HCT116 (cell line): Measurements from ENCODE around the gene CACNA1C. TPM values are rescaled to one million over a fixed set of nuclear protein-coding genes. Genes with fewer than 3 reads are reported as not detected.

Experiments
- ATAC-seq: fragments of 200-7000 bp; cut with Tn5 transposase; 2 replicates; pipeline ENCODE4 v1.9.1; 2020; ENCODE audit warnings: mild to moderate bottlenecking, moderate library complexity
- BruUV-seq: library from RNA; stranded (reverse); fragments of 400-500 nt; replicated peaks from 2 replicates; lab custom pipeline; 2021; lab: Mats Ljungman, UMichigan
- CTCF ChIA-PET: fragments of 300-600 bp; sonication (Branson Sonifier 250); formaldehyde crosslinking; loops from one replicate; lab custom pipeline; 2021; ENCODE audit warnings: antibody characterized with exemption; lab: Charles Lee
- POLR2A ChIA-PET: fragments of 300-600, 350-600 bp; sonication (Branson Sonifier 250); formaldehyde crosslinking; loops from one replicate; lab custom pipeline; 2021; ENCODE audit warnings: antibody characterized with exemption; lab: Charles Lee
- RAD21 ChIA-PET, 2 experiments: fragments of 300-600 bp; sonication (Branson Sonifier 250); formaldehyde crosslinking; loops; one replicate each; lab custom pipeline; 2023; ENCODE audit warnings: low total read pairs in 2 of 2; ENCODE audit not compliant: uncharacterized antibody in 2 of 2, unreplicated experiment in 2 of 2, low non-redundant PET in 1 of 2; lab: Charles Lee
- DNase-seq: peaks from one replicate; pipeline ENCODE4 v3.0.0-alpha.2; 2010; ENCODE audit warnings: low read depth, low spot score
- H2AFZ ChIP-seq: fragments of 200-600 bp; shearing (Covaris generic), sonication (generic); 2 replicates; pipeline ENCODE4 v1.6.1; 2017; ENCODE audit warnings: low read depth, mixed run types, mixed read lengths, antibody characterized with exemption, low read length; ENCODE audit not compliant: poor library complexity, severe bottlenecking
- H3K27ac ChIP-seq: 2 replicates; pipeline ENCODE4 v1.5.1; 2012; ENCODE audit warnings: low read depth, low read length
- H3K27me3 ChIP-seq: fragments of 200-600 bp; sonication (generic); 2 replicates; pipeline ENCODE4 v1.6.1; 2016; ENCODE audit warnings: mixed run types, low read length, mixed read lengths; ENCODE audit not compliant: insufficient read depth
- H3K36me3 ChIP-seq, 2 experiments: fragments of 200-500 bp in 1 of 2; fragments of 200-600 bp in 1 of 2; sonication (Bioruptor generic) in 1 of 2; sonication (generic) in 1 of 2; 2 replicates each; pipeline versions ENCODE4 v1.5.1 to v1.6.1; 2014 to 2016; ENCODE audit warnings: low read length in 2 of 2, inconsistent platforms in 1 of 2, mixed read lengths in 1 of 2, mixed run types in 1 of 2; ENCODE audit not compliant: insufficient read depth in 2 of 2, control insufficient read depth in 1 of 2
- H3K4me1 ChIP-seq, 2 experiments: fragments of 200-600 bp in 1 of 2; sonication (generic) in 1 of 2; 2 replicates each; pipeline versions ENCODE4 v1.5.1 to v1.6.1; 2012 to 2017; ENCODE audit warnings: low read length in 2 of 2, inconsistent platforms in 1 of 2, mild to moderate bottlenecking in 1 of 2, mixed read lengths in 1 of 2, mixed run types in 1 of 2, moderate library complexity in 1 of 2; ENCODE audit not compliant: insufficient read depth in 2 of 2, control insufficient read depth in 1 of 2
- H3K4me2 ChIP-seq: fragments of 200-600 bp; sonication (generic); 2 replicates; pipeline ENCODE4 v1.6.1; 2017; ENCODE audit warnings: mixed run types, low read length, mixed read lengths
- H3K4me3 ChIP-seq, 2 experiments: fragments of 200-600 bp in 1 of 2; sonication (generic) in 1 of 2; replicated peaks in 1 of 2; 2 replicates each; pipeline ENCODE4 v1.5.1; 2011 to 2016; ENCODE audit warnings: low read length in 2 of 2, control low read depth in 1 of 2, low read depth in 1 of 2, mild to moderate bottlenecking in 1 of 2, mixed read lengths in 1 of 2, mixed run types in 1 of 2
- H3K79me2 ChIP-seq: fragments of 200-600 bp; sonication (generic); 2 replicates; pipeline ENCODE4 v1.6.1; 2017; ENCODE audit warnings: mild to moderate bottlenecking, mixed run types, low read length, moderate library complexity, mixed read lengths; ENCODE audit not compliant: insufficient read depth
- H3K9ac ChIP-seq: fragments of 200-600 bp; sonication (generic); 2 replicates; pipeline ENCODE4 v1.6.1; 2016; ENCODE audit warnings: low read length, mixed read lengths
- H3K9me2 ChIP-seq: fragments of 200-600 bp; sonication (generic), shearing (Covaris generic); 2 replicates; pipeline ENCODE4 v1.6.1; 2017; ENCODE audit warnings: mixed run types, mild to moderate bottlenecking, moderate library complexity; ENCODE audit not compliant: insufficient read depth
- H3K9me3 ChIP-seq, 2 experiments: fragments of 200-500 bp in 1 of 2; fragments of 200-600 bp in 1 of 2; sonication (Bioruptor generic) in 1 of 2; sonication (generic) in 1 of 2; 2 replicates each; pipeline ENCODE4 v1.6.1; 2014 to 2017; ENCODE audit warnings: low read length in 2 of 2, mixed read lengths in 2 of 2, inconsistent platforms in 1 of 2, low read depth in 1 of 2, mild to moderate bottlenecking in 1 of 2, mixed run types in 1 of 2, moderate library complexity in 1 of 2; ENCODE audit not compliant: control insufficient read depth in 1 of 2, insufficient read depth in 1 of 2
- H4K20me1 ChIP-seq: fragments of 200-600 bp; sonication (generic), shearing (Covaris generic); 2 replicates; pipeline ENCODE4 v1.6.1; 2017; ENCODE audit warnings: mixed run types, mild to moderate bottlenecking, moderate library complexity; ENCODE audit not compliant: insufficient read depth
- EGR1 ChIP-seq: IDR thresholded peaks from 2 replicates; pipeline ENCODE4 v1.6.1; 2012; ENCODE audit warnings: low read depth
- JUND ChIP-seq: IDR thresholded peaks from 2 replicates; pipeline ENCODE4 v1.6.1; 2012
- POLR2A ChIP-seq: IDR thresholded peaks from 2 replicates; pipeline ENCODE4 v1.7.0; 2011; ENCODE audit warnings: borderline replicate concordance; ENCODE audit not compliant: insufficient read depth, insufficient read length; ENCODE audit errors: extremely low read depth
- POLR2AphosphoS5 ChIP-seq: IDR thresholded peaks from 2 replicates; pipeline ENCODE4 v1.6.1; 2011; ENCODE audit warnings: mild to moderate bottlenecking, low read depth, low read length, moderate library complexity
- REST ChIP-seq: IDR thresholded peaks from 2 replicates; pipeline ENCODE4 v1.6.1; 2012; ENCODE audit warnings: low read depth
- SIN3A ChIP-seq: IDR thresholded peaks from 2 replicates; pipeline ENCODE4 v1.6.1; 2012; ENCODE audit warnings: low read depth
- TCF7L2 ChIP-seq: IDR thresholded peaks from 2 replicates; pipeline ENCODE4 v1.7.0; 2011; ENCODE audit warnings: borderline replicate concordance, inconsistent platforms; ENCODE audit not compliant: insufficient read depth, insufficient read length; ENCODE audit errors: extremely low read depth
- YY1 ChIP-seq: IDR thresholded peaks from 2 replicates; pipeline ENCODE4 v1.6.1; 2011; ENCODE audit warnings: low read length, low read depth, moderate library complexity, mild to moderate bottlenecking; ENCODE audit not compliant: insufficient replicate concordance; ENCODE audit errors: extremely low read depth
- ZFX ChIP-seq: fragments of 450-650 bp; IDR thresholded peaks from 2 replicates; pipeline ENCODE4 v1.6.1; 2017
- intact Hi-C: fragments of 100-400 bp; cut with micrococcal nuclease; formaldehyde crosslinking; loops from 2 replicates; pipeline ENCODE4 v1.10.0; 2022
- total RNA-seq: library from RNA; stranded (reverse); gene quantifications from one replicate; pipeline ENCODE4 v1.2.1, GENCODE V29; 2021; ENCODE audit not compliant: unreplicated experiment

Gene CACNA1C
- total RNA-seq, 1 experiment from 2014 or later: 0.05 TPM

- Histone ChIP-seq H4K20me1 (no peaks in the 10 kb centered on the region), H3K79me2 (no peaks in the 10 kb centered on the region), H3K9me3 (no peaks in the 10 kb centered on the region), H3K4me2 (no peak overlapping the region), H3K27ac (no peak overlapping the region), H3K36me3 (no peaks in the 10 kb centered on the region), H3K4me3 (no peak overlapping the region), H3K4me1 (no peaks in the 10 kb centered on the region), H3K9me2 (no peaks in the 10 kb centered on the region), H3K9ac (no peak overlapping the region), H3K27me3 (no peaks in the 10 kb centered on the region), H2AFZ (no peak overlapping the region)
- no peak for DNase-seq
- RAD21 ChIA-PET: no interaction called here
- POLR2A ChIA-PET: no interaction called here
- CTCF ChIA-PET: no interaction called here
- no peak for TF ChIP-seq ZFX
- TF ChIP-seq POLR2AphosphoS5: no peak
- TF ChIP-seq TCF7L2: no peak
- no peak for TF ChIP-seq EGR1
- no peak for TF ChIP-seq SIN3A
- TF ChIP-seq POLR2A: no peak
- TF ChIP-seq YY1: no peak
- no peak for TF ChIP-seq JUND
- TF ChIP-seq REST: no peak
- BruUV-seq: no TSS peak
- ATAC-seq: no peak
- intact Hi-C loops: no loop called here
Measured at GRCh38 chr12:2080604-2081003, 27.8 kb downstream of the CACNA1C start.
